Measurements from ENCODE around the gene PTGIS. TPM values are rescaled to one million over a fixed set of nuclear protein-coding genes. Genes with fewer than 3 reads are reported as not detected.

Gene PTGIS
- total RNA-seq, 3 donors from 2014 or later = 38.7 to 41.7 (median 41.0) TPM

DNA sequence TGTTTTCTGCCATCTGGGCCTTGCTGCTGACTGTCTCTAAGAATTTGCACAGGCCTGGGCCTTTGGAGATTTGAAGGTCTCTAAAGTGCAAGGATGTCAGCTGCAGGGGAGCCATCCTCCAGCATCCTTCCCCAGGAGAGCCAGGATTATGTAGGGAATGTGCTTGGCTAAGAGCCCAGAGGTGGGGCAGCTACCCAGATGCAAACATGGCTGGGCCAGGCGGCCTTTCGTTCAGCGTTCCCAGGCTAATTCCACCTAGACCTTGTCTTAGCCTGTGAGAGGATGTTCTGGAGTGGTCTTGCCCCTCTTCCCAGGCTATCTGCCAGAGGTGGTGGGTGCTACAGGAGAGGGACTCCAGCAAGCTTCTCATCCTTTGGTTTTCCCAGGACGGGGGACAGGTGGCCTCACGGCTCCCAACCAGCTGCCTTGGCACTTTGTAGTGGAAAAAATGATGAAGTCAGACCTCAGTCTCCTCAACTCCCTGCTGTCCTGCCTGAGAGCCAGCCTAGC lies 7.7 kb upstream of the PTGIS start:
- Histone ChIP-seq H3K27me3 (no peaks in the 10 kb centered on the region), H3K9me3 (no peaks in the 10 kb centered on the region), H3K27ac (peak overlapping the region in 1 of 2 donors; percentile 5), H3K36me3 (no peaks in the 10 kb centered on the region), H3K4me3 (no peak overlapping the region), H3K4me1 (no peaks in the 10 kb centered on the region)
- intact Hi-C loops (cut with DNase I; ENCODE audit: low total_unique reads) = no loop called here
- TF ChIP-seq POLR2A (IDR thresholded peaks at IDR 0.05) = no peak
- no peak for TF ChIP-seq POLR2AphosphoS5 (IDR thresholded peaks at IDR 0.05)
- TF ChIP-seq, protein P1, sequence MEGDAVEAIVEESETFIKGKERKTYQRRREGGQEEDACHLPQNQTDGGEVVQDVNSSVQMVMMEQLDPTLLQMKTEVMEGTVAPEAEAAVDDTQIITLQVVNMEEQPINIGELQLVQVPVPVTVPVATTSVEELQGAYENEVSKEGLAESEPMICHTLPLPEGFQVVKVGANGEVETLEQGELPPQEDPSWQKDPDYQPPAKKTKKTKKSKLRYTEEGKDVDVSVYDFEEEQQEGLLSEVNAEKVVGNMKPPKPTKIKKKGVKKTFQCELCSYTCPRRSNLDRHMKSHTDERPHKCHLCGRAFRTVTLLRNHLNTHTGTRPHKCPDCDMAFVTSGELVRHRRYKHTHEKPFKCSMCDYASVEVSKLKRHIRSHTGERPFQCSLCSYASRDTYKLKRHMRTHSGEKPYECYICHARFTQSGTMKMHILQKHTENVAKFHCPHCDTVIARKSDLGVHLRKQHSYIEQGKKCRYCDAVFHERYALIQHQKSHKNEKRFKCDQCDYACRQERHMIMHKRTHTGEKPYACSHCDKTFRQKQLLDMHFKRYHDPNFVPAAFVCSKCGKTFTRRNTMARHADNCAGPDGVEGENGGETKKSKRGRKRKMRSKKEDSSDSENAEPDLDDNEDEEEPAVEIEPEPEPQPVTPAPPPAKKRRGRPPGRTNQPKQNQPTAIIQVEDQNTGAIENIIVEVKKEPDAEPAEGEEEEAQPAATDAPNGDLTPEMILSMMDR (IDR thresholded peaks at IDR 0.05) = no peak
- DNase-seq (ENCODE audit: low spot score in 2 of 2) = no peak

DNA sequence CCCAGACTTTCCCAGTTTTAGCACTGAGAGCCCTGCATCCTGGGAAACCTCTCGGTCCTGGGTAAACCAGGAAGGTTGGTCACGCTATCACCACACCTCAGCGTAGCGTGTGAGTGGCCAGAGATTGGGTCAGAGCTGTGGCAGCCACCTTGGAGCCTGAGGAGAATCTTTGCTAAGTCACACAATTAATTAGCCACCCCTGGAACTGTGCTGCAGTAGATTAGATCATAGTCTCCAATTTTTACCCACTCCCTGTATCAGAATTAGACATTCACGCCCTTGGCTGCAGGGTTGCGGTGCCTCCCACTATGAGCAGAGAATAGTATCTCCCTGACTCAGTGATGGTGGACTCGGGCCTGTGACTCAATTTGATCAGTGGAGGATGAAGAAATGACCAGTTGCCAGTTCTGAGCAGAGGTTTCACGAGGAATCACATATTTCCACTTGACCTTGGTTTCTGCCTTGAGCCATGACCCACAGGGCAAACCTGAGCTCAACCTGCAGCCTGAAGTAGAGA lies 6.0 kb upstream of the PTGIS start:
- DNase-seq (ENCODE audit: low spot score in 2 of 2) = no peak
- Histone ChIP-seq H3K36me3 (no peaks in the 10 kb centered on the region), H3K27ac (peak overlapping the region in 1 of 2 donors; percentile 26), H3K27me3 (no peaks in the 10 kb centered on the region), H3K9me3 (no peaks in the 10 kb centered on the region), H3K4me3 (no peak overlapping the region), H3K4me1 (no peaks in the 10 kb centered on the region)
- TF ChIP-seq POLR2A (IDR thresholded peaks at IDR 0.05) (no peak), POLR2AphosphoS5 (IDR thresholded peaks at IDR 0.05) (no peak)
- TF ChIP-seq, protein P1 (IDR thresholded peaks at IDR 0.05) = no peak
- intact Hi-C loops (cut with DNase I; ENCODE audit: low total_unique reads) = no loop called here

DNA sequence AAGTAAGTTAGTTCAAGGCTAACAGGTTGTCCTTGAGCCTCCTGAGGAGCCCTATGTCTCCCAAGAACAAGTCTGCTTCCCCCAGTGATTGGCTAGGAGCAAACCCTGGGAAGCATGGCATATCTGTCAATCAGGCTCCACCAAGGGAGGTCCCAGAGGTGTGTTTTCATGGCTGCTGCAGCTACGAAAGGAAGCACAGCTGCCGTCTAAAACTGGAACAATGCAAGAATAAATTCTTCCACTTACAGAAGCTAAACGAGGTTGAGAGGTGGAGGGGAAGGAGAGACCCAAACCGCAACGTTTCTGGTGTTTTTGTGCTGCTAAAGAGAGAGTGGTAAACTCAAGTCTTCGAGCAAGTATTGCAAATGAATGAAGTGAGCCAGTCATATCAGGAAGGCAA lies 4.9 kb upstream of the PTGIS start:
- H3K9me3 ChIP-seq = no peaks in the 10 kb centered on the region
- H3K4me1 ChIP-seq = no peaks in the 10 kb centered on the region
- TF ChIP-seq, protein P1 (IDR thresholded peaks at IDR 0.05) = no peak
- no peak for TF ChIP-seq POLR2A (IDR thresholded peaks at IDR 0.05)
- TF ChIP-seq POLR2AphosphoS5 (IDR thresholded peaks at IDR 0.05) = no peak
- no peak for DNase-seq (ENCODE audit: low spot score in 2 of 2)
- H3K27ac ChIP-seq = no peak overlapping the region
- H3K36me3 ChIP-seq = no peaks in the 10 kb centered on the region
- no peaks in the 10 kb centered on the region for H3K27me3 ChIP-seq
- intact Hi-C loops (cut with DNase I; ENCODE audit: low total_unique reads) = no loop called here
- no peak overlapping the region for H3K4me3 ChIP-seq

DNA sequence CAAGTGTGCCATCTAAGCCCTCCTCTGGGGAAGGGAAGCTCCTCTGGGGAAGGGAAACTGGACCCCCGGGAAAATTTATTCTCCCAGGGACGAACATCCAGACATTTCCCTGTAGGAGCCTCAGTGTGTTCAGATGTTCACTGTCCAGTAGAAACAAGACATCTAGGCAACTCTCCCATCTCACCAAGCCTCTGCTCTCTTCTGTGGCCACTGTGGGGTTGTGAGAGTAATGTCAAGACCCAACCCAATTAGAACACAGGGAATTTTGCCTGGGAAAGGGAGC lies 3.6 kb upstream of the PTGIS start:
- Histone ChIP-seq H3K4me1 (no peaks in the 10 kb centered on the region), H3K9me3 (no peaks in the 10 kb centered on the region), H3K27me3 (no peaks in the 10 kb centered on the region), H3K36me3 (no peaks in the 10 kb centered on the region), H3K27ac (no peak overlapping the region), H3K4me3 (no peak overlapping the region)
- TF ChIP-seq POLR2AphosphoS5 (IDR thresholded peaks at IDR 0.05) (no peak), POLR2A (IDR thresholded peaks at IDR 0.05) (no peak)
- TF ChIP-seq, protein P1 (IDR thresholded peaks at IDR 0.05) = no peak
- no peak for DNase-seq (ENCODE audit: low spot score in 2 of 2)
- intact Hi-C loops (cut with DNase I; ENCODE audit: low total_unique reads) = no loop called here

DNA sequence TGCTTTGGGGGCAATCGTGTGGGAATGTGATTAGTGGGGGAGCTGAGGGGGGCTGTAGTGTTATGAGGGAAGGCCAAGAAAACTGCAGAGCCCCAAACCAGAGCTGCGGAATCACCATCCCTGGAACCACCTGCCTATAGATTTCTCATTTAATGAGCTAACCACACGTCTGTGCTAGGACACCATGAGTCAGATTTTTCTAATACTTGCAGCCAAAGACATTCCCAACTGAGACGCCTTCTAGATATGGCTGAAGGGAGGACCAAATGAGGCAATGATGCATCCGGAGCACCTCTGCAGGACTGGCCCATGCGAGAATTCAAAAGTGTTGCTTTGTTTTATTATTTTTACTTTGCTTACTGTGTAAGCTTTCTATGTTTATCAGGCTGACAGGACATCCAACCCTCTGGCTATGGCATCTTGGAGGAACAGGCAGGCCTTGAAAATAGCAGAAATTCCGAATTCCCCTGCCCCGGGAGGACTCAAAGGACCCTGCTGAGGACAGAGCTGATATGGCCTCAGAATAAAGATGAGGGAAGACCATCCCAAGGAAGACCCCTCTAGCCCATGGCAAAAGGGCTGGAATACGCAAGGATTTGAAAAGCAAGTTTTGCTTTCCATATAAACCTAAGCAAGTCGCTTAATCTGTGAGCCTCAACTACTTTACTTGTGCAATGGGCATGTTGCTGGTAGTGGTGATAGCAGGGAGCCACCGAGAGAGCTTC lies 3.1 kb upstream of the PTGIS start:
- no peaks in the 10 kb centered on the region for H3K36me3 ChIP-seq
- TF ChIP-seq, protein P1 (IDR thresholded peaks at IDR 0.05) = no peak
- no peak for TF ChIP-seq POLR2A (IDR thresholded peaks at IDR 0.05)
- no peak for TF ChIP-seq POLR2AphosphoS5 (IDR thresholded peaks at IDR 0.05)
- DNase-seq (ENCODE audit: low spot score in 2 of 2) = no peak
- no peak overlapping the region for H3K27ac ChIP-seq
- intact Hi-C loops (cut with DNase I; ENCODE audit: low total_unique reads) = no loop called here
- no peaks in the 10 kb centered on the region for H3K9me3 ChIP-seq
- no peak overlapping the region for H3K4me3 ChIP-seq
- H3K27me3 ChIP-seq = no peaks in the 10 kb centered on the region
- no peaks in the 10 kb centered on the region for H3K4me1 ChIP-seq
